HEK293T (cell line): ENCODE data around the gene IL11.

Experiments used
- BHLHE40 ChIP-seq: fragments of 450-650 bp; IDR thresholded peaks from 2 replicates; pipeline ENCODE4 v1.6.1; 2016; ENCODE audit warnings: mild to moderate bottlenecking, moderate library complexity, borderline replicate concordance
- ELF4 ChIP-seq: fragments of 450-650 bp; IDR thresholded peaks from 2 replicates; pipeline ENCODE4 v1.6.1; 2017; ENCODE audit warnings: antibody characterized with exemption
- FOXA1 ChIP-seq: fragments of 450-650 bp; IDR thresholded peaks from 2 replicates; pipeline ENCODE4 v1.6.1; 2016; ENCODE audit warnings: mild to moderate bottlenecking
- FOXM1 ChIP-seq: fragments of 450-650 bp; IDR thresholded peaks from 2 replicates; pipeline ENCODE4 v1.6.1; 2017; ENCODE audit warnings: mild to moderate bottlenecking, borderline replicate concordance
- TARDBP ChIP-seq: fragments of 450-650 bp; IDR thresholded peaks from 2 replicates; pipeline ENCODE4 v1.6.1; 2016

- TF ChIP-seq TARDBP (no peak), FOXA1 (no peak), BHLHE40 (no peak), ELF4 (no peak), FOXM1 (no peak)
Observed at GRCh38 chr19:55322204-55322885, 47.9 kb downstream of the IL11 start.
